GM12891 (cell line): ENCODE data around the gene COX17.

ENCODE experiments used
- POLR2A ChIP-seq: IDR thresholded peaks from 2 replicates; pipeline ENCODE4 v1.6.1; 2011; ENCODE audit warnings: low read depth, low read length, control low read depth
- POLR2AphosphoS5 ChIP-seq: IDR thresholded peaks from 2 replicates; pipeline ENCODE4 v1.6.1; 2011; ENCODE audit warnings: low read depth, low read length, control low read depth
- SPI1 ChIP-seq: IDR thresholded peaks from 2 replicates; pipeline ENCODE4 v1.6.1; 2011; ENCODE audit warnings: low read depth, low read length, control low read depth

GRCh38 chr3:119647843-119648575 lies 29.2 kb downstream of the COX17 start:
- TF ChIP-seq POLR2A (no peak), POLR2AphosphoS5 (no peak), SPI1 (no peak)
